CD4-positive, alpha-beta T cell treated with Interleukin-4 for 4 hours (primary cell): Measurements from ENCODE around the gene LURAP1L.

Source experiments
- DNase-seq: peaks from one replicate; pipeline ENCODE4 v3.0.0-alpha.2; 2020

Gene LURAP1L

GRCh38 chr9:12774861-12775678 is at the start of gene LURAP1L:
TSS of gene LURAP1L (plus strand) at chr9:12775020. CDS start at chr9:12775716, 696 bp downstream.
- DNase-seq, result no peak

- no peak for DNase-seq
Measured at GRCh38 chr9:12726795-12727194, 48.0 kb upstream of the LURAP1L start.

DNA sequence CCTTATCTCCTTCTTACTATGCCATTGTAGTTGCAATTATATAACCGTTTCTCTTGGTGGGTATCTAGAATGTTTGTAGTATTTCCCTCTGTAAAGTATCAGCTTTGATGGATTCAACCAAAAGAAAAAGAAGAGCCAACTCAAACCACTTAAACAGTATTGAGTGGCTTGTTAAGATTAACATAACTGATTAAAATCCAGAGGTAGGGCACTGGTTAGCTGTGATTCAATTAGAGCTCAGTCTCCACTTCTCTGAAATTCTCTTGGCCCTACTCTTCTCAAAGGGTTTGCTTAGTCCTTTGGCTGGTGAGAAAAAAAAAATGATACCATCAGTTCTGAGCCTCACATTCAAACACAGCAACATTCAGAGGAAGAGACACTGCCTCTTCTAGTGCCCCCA is 44.6 kb upstream of the LURAP1L start:
- DNase-seq, result no peak

DNA sequence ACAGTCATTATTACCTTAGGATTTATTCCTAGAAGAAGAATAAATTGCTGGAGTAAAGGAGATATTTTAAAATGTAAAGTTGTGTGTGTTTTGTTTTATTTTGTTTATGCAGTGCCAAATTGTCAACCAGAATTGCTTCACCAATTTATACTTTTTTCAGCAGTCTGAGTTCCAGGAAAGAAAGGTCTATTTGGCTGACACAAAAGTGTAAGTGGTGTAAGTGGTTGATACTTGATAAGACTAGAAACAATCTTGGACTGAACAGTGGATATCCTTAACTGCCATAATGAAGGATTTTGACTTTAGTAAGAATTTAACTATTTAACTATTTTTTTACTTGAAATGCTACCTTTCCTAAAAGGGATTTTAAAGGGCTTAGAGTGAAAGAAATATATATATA is 43.9 kb upstream of the LURAP1L start:
- no peak for DNase-seq

GRCh38 chr9:12732971-12733370 is 41.8 kb upstream of the LURAP1L start:
- no peak for DNase-seq

- DNase-seq, result no peak
Measured at GRCh38 chr9:12735665-12736064, 39.2 kb upstream of the LURAP1L start.

DNA sequence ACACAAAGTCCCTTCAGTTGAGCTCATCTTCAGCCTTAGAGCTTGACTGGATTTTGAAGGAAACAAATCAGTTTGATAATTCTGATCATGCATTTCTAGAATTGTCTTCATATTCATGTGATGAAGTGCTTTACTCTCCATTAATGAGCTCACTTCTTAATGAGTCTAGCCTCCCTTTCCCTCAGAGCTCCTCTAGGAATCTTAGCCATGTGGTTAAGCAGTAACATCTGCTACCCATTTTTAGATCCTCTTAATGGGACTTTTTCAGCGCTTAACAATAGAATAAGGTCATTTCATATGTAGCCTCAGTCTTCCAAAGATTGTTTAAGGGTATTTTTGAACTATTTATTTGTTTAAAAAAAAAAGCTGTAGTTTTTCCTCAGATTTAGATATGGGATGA is 36.9 kb upstream of the LURAP1L start:
- DNase-seq, result no peak

DNA sequence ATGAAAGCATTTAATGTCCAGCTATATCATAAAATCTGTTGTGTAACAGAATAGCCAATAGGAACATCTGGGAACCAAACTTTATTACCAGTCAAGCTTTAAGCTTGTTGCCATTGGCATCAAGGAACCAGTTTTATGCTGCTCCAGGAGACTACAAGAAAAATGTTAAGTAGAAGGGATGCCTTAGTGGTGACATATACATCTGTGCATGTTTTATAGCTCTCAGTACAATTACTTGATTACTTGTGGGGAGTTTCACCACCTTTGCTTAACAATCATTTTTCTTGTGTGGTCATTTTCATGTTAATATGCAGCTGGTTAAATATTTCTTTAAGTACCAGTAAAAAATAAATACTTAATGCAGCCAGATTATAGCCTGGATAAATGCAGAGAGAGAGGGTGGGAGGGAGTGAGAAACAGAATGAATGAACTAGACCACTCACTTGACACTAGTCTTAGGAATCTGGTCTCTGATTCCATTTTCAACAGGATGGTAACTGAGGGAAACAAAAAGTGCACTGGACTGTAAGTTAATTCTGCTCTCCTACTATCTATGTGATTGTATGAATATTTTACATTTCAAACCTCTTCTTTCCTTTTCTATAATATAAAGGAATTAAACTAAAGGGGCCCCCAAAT is 35.7 kb upstream of the LURAP1L start:
- DNase-seq, result no peak

DNA sequence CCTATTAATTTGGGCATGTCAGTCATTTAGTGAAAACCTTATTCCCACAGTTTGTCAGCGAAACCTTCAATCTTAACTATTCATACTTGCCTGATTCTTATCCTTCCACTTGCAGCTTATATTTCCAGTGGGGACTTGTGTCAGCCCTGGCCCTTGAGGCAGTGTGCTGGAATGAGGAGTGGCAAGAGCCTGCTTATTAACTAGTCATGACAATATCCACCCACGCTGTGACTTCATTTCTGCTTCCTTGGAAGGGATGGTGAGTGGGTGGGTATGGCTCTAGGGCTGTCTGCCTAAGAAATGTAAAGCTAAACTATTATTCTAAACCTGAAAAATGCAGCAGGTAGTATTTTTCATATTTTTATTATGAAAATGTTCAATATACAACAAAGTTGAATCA is 34.0 kb upstream of the LURAP1L start:
- DNase-seq, result no peak

DNA sequence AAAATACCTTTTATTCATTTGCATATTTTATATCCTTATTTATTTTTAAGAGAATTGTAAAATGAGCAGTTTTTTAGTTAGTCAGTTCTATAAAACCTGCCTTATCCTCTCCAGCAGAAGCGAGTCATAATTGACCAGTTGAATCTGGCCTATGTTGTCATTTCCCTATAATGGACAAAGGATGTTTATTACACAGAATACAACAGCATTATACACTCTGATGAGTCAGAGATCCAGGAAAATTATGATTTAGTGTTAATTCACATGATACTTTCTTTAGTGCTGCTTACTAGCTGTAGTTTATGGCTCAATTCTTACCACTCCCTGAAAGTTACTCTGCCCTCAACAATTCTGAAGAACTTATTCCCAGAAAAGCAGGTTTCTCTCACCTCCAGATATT is 26.8 kb upstream of the LURAP1L start:
- no peak for DNase-seq

DNA sequence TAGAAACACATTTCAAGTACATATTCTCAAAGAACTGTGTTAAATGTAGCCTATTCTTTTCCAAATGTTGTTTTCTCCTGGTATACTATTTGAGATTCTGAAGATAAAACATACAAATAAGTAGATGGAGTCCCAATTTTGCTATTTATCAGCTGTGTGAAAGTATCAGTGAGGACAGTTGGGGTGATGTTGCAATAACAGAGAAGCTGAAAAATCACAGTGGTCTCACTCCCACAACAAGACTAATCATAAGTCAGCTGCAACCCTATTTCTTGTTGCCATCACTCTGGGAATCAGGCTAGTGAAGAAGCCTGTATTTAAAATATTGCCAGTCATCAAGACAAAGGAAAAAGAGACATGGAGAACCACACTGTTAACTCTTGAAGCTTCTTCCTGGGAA is 25.9 kb upstream of the LURAP1L start:
- DNase-seq, result no peak

- DNase-seq, result no peak
Measured at GRCh38 chr9:12753931-12754330, 20.9 kb upstream of the LURAP1L start.

- DNase-seq, result no peak
Measured at GRCh38 chr9:12759761-12760160, 15.1 kb upstream of the LURAP1L start.

- no peak for DNase-seq
Measured at GRCh38 chr9:12760758-12761157, 14.1 kb upstream of the LURAP1L start.

- no peak for DNase-seq
Measured at GRCh38 chr9:12764150-12764549, 10.7 kb upstream of the LURAP1L start.

DNA sequence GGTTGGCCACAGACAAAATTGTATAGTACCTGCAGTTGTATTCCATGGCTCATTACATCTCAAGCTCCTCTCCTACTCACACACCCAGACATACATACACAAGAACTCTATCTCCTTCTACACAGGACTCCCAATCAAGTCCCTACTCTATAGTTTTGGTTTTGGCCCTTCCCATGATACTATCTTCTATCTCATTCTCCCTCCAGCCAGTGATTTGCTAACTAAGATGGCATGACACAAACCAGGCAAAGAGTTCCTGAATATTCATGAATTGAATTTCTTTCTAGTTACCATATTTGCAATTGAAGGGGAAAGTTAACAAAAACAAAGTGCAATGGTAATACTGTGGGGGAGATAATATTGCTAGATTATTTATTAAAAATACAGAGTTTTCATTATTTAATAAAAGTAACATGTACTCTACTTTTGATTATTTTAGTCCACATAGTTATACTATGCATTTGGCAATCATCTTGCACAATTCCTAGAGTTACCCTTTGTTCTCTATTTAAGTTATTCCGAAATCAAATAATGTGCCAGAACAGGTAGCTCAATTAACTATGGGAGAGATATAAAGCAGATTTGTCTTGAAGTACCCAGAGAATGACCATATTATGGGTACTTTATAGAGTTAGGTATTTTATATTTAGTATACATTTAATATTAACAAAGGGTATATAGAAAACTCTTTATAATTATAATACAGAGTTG is 9.6 kb upstream of the LURAP1L start:
- no peak for DNase-seq

GRCh38 chr9:12766357-12766756 is 8.5 kb upstream of the LURAP1L start:
- no peak for DNase-seq

DNA sequence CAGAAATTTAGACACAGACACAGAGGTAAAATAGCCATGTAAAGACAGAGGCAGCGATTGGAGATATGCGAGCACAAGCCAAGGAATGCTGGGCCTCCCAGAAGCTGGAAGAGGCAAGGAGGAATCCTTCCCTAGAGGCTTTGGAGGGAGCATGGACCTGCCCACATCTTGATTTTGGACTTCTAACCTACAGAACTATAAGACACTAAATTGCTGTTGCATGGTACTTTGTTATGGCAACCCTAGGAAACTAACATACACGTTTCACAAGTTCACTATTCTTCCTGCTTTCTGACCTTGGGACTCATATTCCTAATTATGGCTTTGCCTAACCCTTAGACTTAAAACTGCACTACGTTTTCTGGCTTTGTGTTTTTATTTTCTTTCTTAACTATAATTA is 4.6 kb upstream of the LURAP1L start:
- DNase-seq, result no peak

DNA sequence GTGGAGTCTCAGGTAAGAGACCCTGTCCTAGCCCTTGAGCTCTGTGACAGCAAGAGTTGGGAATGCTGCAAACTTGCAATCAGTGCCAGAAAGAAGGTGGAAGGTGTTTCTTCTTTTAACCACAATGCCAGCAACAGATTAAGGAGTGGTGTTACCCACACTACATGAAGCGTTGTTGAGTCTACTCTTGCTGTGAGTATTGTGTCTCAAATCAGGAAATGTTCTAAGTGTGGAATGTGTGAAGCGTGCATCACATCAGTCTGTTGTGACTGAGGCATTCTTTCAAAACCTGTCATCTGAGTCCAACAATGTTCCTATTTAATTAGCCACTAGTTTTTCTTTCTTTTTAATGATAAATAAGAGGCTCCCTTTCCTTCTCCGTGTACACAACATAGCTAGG is 2.9 kb upstream of the LURAP1L start:
- no peak for DNase-seq

DNA sequence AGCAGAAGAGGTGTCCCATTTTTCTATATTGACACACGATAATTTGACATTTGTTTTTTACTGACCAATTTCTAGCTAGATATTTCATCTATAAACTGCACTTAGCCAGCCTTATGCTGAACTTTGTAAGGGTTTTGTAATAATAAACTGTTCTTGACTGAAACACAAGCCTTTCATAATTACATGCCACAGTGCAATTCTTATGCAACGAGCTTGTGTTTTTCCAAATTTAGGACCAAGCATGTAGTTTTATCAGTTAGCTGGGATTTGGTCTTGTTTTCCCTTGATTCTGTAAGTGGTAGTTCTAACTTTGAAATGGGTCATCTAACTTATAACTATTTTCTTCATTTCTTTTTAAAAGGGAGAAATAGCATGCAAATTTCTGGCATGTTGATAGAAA is 1.3 kb upstream of the LURAP1L start:
- DNase-seq, result no peak

DNA sequence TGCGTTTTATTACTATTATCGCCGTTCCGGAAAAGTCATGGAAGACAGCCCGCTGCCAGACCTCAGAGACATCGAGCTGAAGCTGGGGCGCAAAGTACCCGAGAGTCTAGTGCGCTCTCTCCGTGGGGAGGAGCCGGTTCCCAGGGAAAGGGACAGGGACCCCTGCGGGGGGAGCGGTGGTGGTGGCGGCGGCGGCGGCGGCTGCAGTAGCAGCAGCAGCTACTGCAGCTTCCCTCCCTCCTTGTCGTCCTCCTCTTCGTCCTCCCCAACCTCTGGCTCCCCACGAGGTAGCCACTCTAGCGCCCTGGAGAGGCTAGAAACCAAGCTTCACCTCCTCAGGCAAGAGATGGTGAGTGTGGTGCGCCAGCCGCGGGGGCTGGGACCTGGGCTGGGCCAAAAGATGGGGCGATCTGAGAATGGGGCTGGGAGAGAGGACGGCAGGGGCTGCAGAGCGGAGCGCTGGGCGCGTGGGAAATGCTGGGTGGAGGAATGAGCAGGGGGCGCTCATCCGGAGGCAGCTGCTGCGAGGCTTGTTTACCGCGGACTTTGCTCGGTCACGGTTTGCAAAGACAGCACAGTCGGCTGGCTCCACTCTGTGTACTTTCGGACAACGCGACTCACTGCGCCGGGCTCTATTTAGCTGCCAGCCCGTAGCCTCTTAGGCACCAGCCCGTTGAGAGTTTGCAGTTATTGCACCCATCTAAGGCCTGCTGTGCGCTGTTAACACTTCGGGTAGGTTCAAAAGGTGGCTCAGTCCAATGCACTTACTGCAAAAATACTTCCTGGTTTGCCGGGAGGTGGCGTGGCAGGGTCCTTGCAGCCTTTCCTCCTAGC is 1.1 kb downstream of the LURAP1L start:
- DNase-seq, result no peak

DNA sequence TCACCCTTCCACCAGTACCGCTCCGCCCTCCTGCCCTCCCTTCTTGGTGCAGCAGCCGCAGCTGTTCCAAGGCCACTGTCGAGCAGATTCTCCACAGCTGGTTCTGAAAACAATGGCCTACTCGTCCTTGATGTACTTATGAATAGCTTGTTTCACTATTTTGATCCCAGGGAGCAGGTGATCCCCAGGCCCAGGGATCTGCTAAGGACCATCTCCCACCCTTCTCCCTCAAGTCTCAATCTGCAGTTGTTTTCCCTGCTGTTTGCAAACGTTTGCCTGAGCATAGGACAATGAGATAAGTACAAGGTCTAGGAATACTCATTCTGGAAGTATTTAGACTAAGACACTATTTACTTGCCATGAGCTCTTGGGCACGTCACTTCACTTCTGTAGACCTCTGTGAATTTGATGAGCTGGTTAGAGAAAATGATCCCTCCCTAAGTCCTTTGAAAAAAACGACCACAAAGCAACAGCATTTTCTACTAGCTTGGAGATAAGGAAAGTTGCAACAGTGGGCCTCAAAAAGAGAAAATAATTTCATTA is 1.8 kb downstream of the LURAP1L start:
- no peak for DNase-seq
